Gastroesophageal sphincter (tissue), 4 donors: Measurements from ENCODE around the gene IL2RA. TPM values are rescaled to one million over a fixed set of nuclear protein-coding genes. Genes with fewer than 3 reads are reported as not detected.

Experiments
- ATAC-seq: fragments of 150-250 bp; one replicate; pipeline ENCODE4 v1.9.1; 2016; ENCODE audit warnings: mild to moderate bottlenecking, moderate library complexity
- H3K27ac ChIP-seq, 4 donors: fragments of 200-600 bp; sonication (generic) in 3 of 4; 1 replicate in 3 of 4; 2 replicates in 1 of 4; pipeline ENCODE4 v1.5.1; 2016 to 2019
- H3K27me3 ChIP-seq: fragments of 200-600 bp; sonication (generic); one replicate; pipeline ENCODE4 v1.5.1; 2019
- H3K36me3 ChIP-seq, 2 donors: fragments of 200-600 bp; sonication (generic); one replicate each; pipeline ENCODE4 v1.5.1; 2019; ENCODE audit warnings: control low read depth in 1 of 2
- H3K4me1 ChIP-seq, 3 donors: fragments of 200-600 bp; sonication (generic); 1 replicate in 2 of 3; 2 replicates in 1 of 3; pipeline ENCODE4 v1.5.1; 2016 to 2019; ENCODE audit warnings: control low read depth in 2 of 3
- H3K4me3 ChIP-seq, 2 donors: fragments of 200-600 bp; sonication (generic); one replicate each; pipeline ENCODE4 v1.5.1; 2019; ENCODE audit warnings: mild to moderate bottlenecking in 1 of 2, moderate library complexity in 1 of 2
- H3K9me3 ChIP-seq, 3 donors: fragments of 200-600 bp; sonication (generic); one replicate each; pipeline ENCODE4 v1.5.1; 2017 to 2019; ENCODE audit warnings: control low read depth in 2 of 3
- EP300 ChIP-seq: sonication (generic); formaldehyde crosslinking; IDR thresholded peaks from one replicate; pipeline ENCODE4 v1.6.1; 2017; ENCODE audit warnings: antibody characterized with exemption, mild to moderate bottlenecking
- POLR2A ChIP-seq, 2 donors: fragments of 450-650 bp; IDR thresholded peaks; one replicate each; pipeline ENCODE4 v1.6.1; 2017; ENCODE audit warnings: antibody characterized with exemption in 2 of 2, mild to moderate bottlenecking in 2 of 2, moderate library complexity in 1 of 2
- POLR2AphosphoS5 ChIP-seq: sonication (generic); formaldehyde crosslinking; IDR thresholded peaks from one replicate; pipeline ENCODE4 v1.6.1; 2017; ENCODE audit warnings: antibody characterized with exemption
- WGBS, 2 donors: methylation state at CpG; one replicate each; pipeline ENCODE4 v1.1.5; 2018; ENCODE audit warnings: low coverage in 1 of 2; 5-methylcytosine and 5-hydroxymethylcytosine counted together
- total RNA-seq, 4 donors: library from RNA; depleted of rRNA; stranded (reverse); fragments of >200 nt; gene quantifications; one replicate each; pipeline ENCODE4 v1.1.0, GENCODE V29; 2016
- TF ChIP-seq, protein P1 (sequence below), 4 experiments: fragments of 200-600 bp in 2 of 4; fragments of 450-650 bp in 2 of 4; sonication (generic) in 1 of 4; IDR thresholded peaks; one replicate each; pipeline ENCODE4 v1.5.1; 2017 to 2019; ENCODE audit warnings: antibody characterized with exemption in 4 of 4, mild to moderate bottlenecking in 2 of 4, moderate library complexity in 2 of 4

Gene IL2RA
- total RNA-seq, 4 donors from 2014 or later = 0.31 to 16.3 (median 0.50) TPM

DNA sequence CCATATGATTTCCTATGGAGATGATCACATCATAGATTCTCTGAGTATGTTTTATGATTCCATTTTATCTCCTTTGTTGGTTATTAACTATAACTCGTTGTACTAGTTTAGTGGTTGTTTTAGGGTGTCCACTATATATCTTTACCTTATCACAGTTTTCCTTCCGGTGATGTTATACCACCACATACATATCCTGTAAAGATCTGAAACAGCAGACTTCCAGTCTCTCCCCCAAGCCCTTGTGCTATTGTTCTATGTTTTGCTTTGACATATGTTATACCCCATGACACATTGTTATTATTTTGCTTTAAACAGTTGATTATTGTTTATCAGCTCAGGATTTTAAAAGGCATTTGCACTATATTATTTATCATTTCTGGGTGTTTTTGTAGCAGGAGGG lies 92.1 kb downstream of the IL2RA start:
- Histone ChIP-seq H3K9me3 (no peaks in the 10 kb centered on the region), H3K4me3 (no peak overlapping the region), H3K4me1 (peaks cover 0 to 8% (median 0%) of the 10 kb centered on the region in 3 donors), H3K27ac (no peak overlapping the region), H3K27me3 (no peaks in the 10 kb centered on the region), H3K36me3 (peaks cover 0 to 11% of the 10 kb centered on the region in 2 donors)
- ATAC-seq = no peak
- 84 to 100% methylated on average over 1 to 2 of the region's 2 CpGs for WGBS, 2 donors
- no peak for TF ChIP-seq POLR2A (IDR thresholded peaks at IDR 0.05)
- TF ChIP-seq EP300 = no peak
- TF ChIP-seq POLR2AphosphoS5 = no peak
- TF ChIP-seq, protein P1, sequence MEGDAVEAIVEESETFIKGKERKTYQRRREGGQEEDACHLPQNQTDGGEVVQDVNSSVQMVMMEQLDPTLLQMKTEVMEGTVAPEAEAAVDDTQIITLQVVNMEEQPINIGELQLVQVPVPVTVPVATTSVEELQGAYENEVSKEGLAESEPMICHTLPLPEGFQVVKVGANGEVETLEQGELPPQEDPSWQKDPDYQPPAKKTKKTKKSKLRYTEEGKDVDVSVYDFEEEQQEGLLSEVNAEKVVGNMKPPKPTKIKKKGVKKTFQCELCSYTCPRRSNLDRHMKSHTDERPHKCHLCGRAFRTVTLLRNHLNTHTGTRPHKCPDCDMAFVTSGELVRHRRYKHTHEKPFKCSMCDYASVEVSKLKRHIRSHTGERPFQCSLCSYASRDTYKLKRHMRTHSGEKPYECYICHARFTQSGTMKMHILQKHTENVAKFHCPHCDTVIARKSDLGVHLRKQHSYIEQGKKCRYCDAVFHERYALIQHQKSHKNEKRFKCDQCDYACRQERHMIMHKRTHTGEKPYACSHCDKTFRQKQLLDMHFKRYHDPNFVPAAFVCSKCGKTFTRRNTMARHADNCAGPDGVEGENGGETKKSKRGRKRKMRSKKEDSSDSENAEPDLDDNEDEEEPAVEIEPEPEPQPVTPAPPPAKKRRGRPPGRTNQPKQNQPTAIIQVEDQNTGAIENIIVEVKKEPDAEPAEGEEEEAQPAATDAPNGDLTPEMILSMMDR (IDR thresholded peaks at IDR 0.05) = no peak

DNA sequence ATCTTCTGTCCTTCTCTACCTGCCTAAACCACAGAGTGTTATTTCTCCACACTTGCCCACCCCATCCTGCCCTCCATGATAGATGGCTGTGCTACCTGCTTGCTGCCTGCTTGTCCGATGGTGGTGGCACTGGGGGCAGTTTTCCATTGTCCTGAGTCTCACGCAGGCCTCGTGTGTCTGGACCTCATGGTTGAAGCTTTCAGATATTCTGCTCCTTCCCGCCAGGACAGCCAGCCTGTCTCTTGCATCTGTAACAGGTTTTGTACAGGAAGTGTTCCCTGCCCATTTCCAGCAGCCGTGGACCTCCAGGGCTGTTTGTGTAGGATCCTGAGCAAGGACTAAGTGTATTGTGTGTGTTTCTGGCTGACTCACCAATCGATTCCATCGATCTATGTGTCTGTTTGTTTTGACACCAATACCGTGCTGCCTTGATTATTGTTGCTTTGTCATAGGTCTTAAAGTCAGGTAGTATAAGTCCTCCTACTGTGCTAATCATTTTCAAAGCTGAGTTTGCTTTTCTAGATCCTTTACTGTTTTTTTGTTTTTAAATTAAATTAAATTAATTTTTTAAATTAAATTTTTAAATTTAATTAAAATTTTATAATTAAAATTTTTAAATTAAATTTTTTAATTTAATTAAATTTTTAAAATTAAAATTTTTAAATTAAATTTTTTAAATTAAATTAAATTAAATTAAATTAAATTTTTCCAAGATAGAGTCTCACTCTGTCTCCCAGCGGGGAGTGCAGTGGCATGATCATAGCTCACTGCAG lies 93.3 kb downstream of the IL2RA start:
- no peaks in the 10 kb centered on the region for H3K9me3 ChIP-seq
- peaks cover 0 to 20% of the 10 kb centered on the region in 2 donors for H3K36me3 ChIP-seq
- no peak overlapping the region for H3K4me3 ChIP-seq
- H3K27ac ChIP-seq = no peak overlapping the region
- 87 to 90% methylated on average over 7 to 9 of the region's 9 CpGs for WGBS, 2 donors
- H3K4me1 ChIP-seq = no peaks in the 10 kb centered on the region
- no peaks in the 10 kb centered on the region for H3K27me3 ChIP-seq
- TF ChIP-seq POLR2AphosphoS5 (no peak), EP300 (no peak), POLR2A (IDR thresholded peaks at IDR 0.05) (no peak)
- TF ChIP-seq, protein P1 (IDR thresholded peaks at IDR 0.05) = no peak
- no peak for ATAC-seq

DNA sequence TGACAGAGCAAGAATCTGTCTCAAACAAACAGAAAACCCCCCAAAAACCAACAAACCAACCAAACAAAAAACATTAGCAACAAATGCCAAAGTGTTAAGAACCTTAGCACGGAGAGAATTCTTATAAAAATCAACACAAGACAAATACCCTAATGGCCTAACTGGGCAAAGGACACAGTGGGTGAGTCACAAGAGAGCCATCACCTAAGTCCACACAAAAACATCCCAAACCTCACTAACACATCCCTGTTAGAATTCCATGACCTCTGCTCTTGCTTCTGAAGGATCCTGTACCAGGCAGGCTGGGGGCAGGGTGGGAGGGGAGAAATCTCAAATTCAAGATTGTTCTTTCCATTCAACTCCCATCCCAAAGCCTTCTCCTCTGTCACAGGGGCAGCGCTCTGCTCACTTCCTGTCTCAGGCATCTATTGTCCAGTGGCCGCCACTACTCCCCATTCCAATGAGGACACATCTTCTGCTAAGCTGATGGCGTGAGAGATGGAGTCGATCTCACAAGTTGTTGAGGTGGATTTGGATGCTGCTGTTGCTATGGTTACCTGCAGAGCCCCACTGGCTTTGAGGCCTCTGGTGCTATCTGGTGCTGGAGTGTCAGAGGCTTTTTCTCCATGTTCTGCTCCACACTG lies 94.0 kb downstream of the IL2RA start:
- 86 to 90% methylated on average over 1 to 4 of the region's 5 CpGs for WGBS, 2 donors
- Histone ChIP-seq H3K27me3 (no peaks in the 10 kb centered on the region), H3K27ac (no peak overlapping the region), H3K4me1 (no peaks in the 10 kb centered on the region), H3K36me3 (peaks cover 0 to 25% of the 10 kb centered on the region in 2 donors), H3K4me3 (no peak overlapping the region), H3K9me3 (no peaks in the 10 kb centered on the region)
- TF ChIP-seq, protein P1 (IDR thresholded peaks at IDR 0.05) = no peak
- TF ChIP-seq EP300 = no peak
- TF ChIP-seq POLR2AphosphoS5 = no peak
- TF ChIP-seq POLR2A (IDR thresholded peaks at IDR 0.05) = no peak
- ATAC-seq = no peak

DNA sequence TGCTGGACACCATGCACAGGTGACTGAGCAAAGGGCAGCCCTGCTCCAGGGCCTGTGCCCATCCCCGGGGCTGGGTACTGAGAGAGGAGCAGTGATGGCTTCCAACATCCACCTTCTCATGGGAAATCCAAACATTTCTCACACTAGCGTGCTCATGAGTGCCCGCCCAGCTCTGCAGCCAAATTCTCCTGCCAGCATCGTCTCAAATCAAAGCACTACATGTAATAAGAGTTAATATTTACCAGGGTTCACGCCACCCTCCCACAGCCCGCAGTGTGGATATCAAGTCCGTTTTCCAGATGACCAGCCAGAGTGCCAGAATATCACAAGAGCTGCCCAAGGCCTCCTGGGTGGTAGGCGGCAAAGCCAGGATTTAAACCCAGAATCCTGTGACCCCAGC lies 96.9 kb downstream of the IL2RA start:
- Histone ChIP-seq H3K4me3 (no peak overlapping the region), H3K36me3 (peaks cover 0 to 46% of the 10 kb centered on the region in 2 donors), H3K27ac (no peak overlapping the region), H3K4me1 (no peaks in the 10 kb centered on the region), H3K27me3 (no peaks in the 10 kb centered on the region), H3K9me3 (no peaks in the 10 kb centered on the region)
- WGBS, 2 donors = 100% methylated on average over 1 to 5 of the region's 8 CpGs
- TF ChIP-seq POLR2AphosphoS5 (no peak), POLR2A (IDR thresholded peaks at IDR 0.05) (no peak), EP300 (no peak)
- TF ChIP-seq, protein P1 (IDR thresholded peaks at IDR 0.05) = no peak
- ATAC-seq = no peak
